Activated effector memory CD4-positive, alpha-beta T cell treated with anti-CD3 and anti-CD28 coated beads, Interleukin-2, amount 50 U/mL, for 16 hours (primary cell): ENCODE results near the gene HERC2.
A peak's percentile ranks its signal among the peaks of the same experiment; 100 is the strongest.

ENCODE experiments used
- DNase-seq: peaks from one replicate; pipeline ENCODE4 v3.0.0-alpha.2; 2020

The HERC2 gene

DNA sequence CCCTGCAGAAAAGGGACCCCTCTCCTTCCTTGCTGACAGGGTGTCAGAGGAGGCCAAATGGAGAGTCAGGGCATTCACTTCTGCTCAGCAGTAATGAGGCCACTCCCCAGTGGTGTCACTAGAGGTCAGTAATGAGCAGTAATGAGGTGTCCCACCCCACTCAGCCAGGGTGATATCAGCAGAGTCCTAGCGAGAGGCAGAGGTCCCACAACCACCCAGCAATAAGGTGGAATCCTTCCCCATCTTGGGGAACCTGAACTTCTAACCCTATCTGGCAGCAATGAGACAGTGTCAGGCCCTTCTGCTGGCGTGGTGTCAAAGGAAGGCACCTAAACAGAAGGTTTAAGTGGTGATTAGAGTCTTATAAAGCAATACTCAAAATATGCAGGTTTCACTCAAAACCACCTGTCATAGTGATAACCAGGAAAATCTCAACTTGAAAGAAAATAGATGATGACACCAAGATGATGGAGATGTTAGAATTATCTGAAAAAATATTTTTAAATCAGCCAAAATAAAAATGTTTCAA is 235.7 kb downstream of the HERC2 start:
- DNase-seq, result peak; percentile 83

DNA sequence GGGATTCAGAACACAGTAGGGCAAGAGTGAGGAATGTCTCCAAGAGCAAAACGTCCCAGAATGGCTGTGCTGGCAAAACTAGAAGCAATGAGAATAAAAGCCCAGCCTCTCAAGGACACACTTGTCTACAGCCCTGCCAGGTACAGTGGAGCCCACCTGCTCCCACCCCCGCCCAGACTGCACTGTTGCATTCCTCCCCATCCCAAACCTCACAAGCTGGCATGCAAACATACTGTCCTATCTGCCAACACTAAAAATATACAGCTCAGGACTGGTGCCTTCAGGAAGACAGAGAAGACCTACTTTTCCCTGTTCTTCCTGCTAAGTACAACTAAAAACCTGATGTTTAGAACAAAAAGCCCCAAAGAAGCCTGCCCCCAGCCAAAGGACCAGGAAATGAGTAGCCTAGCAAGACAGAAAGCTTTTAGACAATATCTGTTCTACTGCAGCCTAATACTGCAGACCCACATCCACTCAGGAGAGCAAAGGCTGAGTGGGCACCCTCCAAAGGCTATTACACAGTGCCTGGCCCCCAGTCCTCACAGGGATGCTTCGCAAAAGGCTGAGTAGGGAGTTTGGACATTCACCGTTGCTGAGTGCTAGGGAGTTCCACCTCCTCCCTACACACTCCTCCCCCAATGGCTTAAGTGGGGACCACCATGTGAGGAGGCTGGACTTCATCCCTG is 236.3 kb downstream of the HERC2 start:
- no peak for DNase-seq

DNA sequence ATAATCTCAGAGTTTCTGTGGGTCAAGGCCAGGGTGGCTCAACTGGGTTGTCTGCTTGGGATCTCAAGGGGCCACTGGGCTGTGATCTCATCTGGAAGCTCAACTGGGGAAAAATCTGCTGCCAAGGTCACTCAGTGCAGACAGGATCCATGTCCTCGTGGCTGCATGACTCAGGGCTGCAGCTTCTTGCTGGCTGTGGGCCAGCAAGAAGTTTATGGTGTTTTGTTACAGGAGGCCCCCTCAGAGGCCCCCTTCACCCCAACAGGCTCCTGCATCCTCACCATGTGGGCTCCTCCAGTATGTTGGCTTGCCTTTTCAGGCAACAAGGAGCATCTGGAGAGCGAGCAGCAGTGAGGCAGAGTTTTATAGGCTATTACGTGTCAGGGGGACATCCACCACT is 237.4 kb downstream of the HERC2 start:
- DNase-seq, result no peak

DNA sequence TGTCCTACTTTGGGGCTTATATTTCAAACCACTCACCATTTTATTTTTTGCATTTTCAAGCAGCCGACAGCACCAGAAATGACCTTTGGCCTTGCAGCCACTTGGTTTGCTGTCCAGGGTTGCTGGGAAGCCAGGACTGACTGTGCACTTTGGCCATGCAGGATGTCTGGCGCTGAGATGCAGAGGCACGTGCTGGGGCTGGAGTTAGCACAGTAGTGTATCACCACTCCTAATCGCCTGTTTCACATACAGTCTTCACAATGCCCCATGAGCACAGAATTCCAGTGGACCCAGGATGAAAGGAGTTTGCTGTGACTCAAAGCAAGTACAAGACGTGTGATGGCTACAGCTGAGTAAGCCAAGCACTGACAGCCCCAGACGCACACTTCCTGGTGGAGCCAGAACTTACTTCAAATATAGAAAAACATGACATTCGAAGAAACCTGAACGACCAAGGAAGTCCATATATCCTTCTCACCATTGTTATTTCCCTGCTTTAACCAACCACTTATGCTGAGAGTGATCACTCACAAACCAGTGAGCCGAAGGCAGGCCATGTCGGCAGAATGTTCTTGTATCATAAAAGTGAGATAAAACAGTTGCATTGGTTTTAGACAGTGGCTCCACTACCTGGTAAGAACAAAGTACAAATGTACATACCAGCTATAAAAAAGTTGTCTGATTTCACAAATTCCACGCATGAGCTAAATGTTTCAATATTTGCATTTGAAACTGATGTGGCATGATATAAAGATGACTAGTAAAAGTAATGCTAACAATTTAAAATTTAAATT is 238.9 kb downstream of the HERC2 start:
- no peak for DNase-seq

DNA sequence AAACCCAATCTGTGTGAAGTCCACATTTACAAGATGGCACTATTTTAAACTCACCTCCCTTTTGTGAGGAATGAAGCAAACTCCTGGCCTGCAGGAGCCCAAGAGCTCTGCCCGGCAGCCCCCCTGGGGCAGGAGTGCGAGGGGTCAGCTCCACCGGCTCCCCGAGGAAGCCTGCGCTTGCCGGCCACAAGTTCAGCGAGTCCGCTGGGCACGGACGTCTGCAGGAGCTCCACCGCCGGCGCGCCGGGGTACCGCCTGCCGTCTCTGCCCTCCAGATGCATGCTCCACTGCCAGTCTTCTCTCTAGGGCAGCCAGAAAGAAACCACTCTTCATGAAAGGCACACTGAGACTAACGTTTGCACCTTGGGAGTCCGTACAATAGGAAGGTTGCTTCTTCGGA is 240.4 kb downstream of the HERC2 start:
- no peak for DNase-seq

DNA sequence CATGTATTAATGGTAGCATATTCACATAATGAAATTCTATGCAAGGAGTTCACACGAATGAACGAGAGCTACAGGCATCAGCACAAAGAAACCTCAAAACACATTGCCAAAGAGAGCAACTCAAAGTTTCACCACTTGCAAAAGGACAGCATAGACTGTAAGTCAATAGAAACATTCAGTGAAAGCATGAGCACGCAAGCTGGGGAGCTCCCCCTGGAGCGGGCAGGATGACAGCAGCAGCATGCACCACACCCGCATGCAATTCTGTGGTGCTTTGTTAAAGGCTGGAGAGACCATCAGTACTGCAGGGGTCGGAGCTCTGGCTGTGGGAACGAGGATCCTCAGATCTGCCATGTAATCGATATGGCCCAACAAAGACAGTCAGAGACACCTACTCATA is 241.6 kb downstream of the HERC2 start:
- DNase-seq, result no peak

DNA sequence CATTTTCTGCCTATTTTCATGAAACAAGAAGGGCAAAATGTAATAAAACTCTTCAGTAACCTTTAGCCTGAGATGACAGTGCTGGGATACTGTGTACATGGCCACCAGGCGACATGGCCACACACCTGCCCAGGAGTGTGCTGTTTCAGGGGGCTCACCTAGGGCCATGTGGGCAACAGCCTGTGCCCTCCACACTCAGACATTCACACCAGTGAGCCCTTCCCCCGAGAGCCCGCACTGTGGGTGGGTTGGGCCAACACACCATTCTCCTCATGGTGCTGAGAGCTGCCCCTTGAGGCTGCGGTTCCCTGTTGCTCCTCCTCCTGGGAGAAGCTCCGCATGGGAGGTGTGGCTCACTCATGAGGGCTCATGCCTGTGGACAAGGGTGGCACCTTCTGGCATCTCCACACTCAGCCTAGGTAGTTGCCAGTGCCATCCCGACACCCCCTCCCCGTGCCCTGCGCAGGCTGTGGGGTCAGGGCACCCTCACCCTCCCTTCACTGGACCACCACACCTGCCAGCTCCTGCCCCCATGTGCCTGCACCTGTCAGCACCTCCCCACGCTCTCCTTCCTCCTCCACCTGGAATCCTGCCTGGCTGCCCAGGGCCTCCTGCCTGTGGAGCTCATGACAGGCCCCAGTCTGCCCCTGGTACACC is 242.5 kb downstream of the HERC2 start:
- no peak for DNase-seq

DNA sequence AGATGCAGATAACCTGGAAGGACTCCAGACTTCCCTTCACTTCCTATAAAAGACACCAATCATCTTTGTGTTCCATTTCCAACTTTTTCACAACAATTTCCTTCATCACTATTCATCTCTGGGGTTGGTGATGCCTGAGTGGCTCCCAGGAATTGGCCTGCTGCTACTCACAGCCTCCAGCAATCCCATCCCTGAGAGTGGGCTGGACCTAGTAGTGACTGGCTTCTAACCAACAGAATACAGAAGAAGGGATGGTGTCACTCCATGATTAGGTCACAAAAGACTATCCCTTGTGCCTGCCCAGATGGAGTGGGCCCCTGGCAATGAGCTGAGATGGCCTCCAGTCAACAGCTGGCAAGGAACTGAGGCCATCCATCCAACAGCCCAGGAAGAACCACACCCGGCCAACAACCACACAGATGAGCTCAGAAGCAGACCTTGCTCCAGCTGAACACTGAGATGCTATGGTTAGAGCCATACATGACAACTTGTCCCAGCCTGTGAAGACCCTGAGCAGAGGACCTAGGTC is 243.7 kb downstream of the HERC2 start:
- no peak for DNase-seq

DNA sequence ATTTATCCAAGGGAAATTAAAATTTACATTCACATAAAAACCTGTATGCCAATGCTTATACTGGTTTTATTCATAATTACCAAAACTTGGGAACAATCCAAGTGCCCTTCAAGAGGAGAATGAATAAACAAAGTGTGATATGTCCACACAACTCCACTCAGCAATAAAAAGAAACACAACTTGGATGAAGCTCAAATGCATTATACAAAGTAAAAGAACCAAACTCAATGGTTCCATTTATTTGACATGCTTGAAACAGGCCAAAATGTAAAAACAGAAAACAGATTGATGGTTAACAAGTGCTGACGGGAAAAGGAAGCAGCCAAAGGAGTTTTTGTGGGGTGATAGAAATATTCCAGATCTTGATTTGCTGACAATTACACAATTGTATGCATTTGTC is 246.4 kb downstream of the HERC2 start:
- DNase-seq, result no peak

DNA sequence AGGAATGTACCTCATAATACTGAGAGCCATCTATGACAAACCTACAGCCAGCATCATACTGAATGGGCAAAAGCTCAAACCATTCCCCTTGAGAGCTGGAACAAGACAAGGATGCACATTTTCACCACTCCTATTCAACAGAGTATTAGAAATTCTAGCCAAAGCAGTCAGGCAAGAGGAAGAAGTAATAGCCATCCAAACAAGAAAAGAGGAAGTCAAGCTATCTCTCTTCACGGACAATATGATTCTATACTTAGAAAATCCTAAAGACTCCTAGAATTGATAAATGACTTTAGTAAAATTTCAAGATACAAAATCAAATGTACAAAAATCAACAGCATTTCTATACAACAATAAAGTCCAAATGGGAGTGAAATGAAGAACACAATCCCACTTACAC is 253.0 kb downstream of the HERC2 start:
- DNase-seq, result no peak

DNA sequence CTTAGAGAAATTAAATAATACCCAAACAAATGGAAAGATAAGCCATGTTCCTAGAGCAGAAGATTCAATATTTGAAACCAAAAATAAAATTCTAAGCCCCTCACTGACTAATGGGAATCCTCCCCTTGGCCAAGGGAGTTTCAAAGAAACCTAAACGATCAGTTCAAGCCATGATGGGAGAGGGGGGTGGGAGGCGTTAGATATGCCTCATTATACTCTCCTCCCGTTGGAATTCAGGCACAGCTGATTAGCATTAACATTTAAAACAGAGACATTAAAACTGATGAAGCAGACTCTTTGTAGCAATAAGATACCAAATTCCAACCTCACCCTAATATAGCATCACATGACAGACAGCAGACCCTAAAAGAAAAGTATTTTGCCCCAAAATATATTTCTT is 255.7 kb downstream of the HERC2 start:
- DNase-seq, result no peak
